Thyroid gland (tissue), 4 donors: ENCODE measurements around the gene KIF1B.

Experiments
- CTCF ChIP-seq, 6 experiments: fragments of 200-600 bp in 3 of 6; fragments of 450-650 bp in 3 of 6; sonication (generic) in 3 of 6; IDR thresholded peaks; one replicate each; pipeline ENCODE4 v1.5.1; 2016 to 2019; ENCODE audit warnings: antibody characterized with exemption in 6 of 6, mild to moderate bottlenecking in 2 of 6, inconsistent platforms in 1 of 6, moderate library complexity in 1 of 6
- POLR2A ChIP-seq, 2 donors: fragments of 450-650 bp; IDR thresholded peaks; one replicate each; pipeline ENCODE4 v1.6.1; 2017; ENCODE audit warnings: antibody characterized with exemption in 2 of 2, mild to moderate bottlenecking in 2 of 2, moderate library complexity in 1 of 2

GRCh38 chr1:10415211-10415930, 205.0 kb downstream of the KIF1B start:
- TF ChIP-seq CTCF (IDR thresholded peaks at IDR 0.05) (no peak), POLR2A (IDR thresholded peaks at IDR 0.05) (no peak)
